Ecto neural progenitor cell (in vitro differentiated cells): ENCODE data around the gene TSPAN4.

Source experiments
- DNase-seq: peaks from one replicate; pipeline ENCODE4 v3.0.0-alpha.2; 2018; ENCODE audit warnings: low spot score

The TSPAN4 gene

DNA sequence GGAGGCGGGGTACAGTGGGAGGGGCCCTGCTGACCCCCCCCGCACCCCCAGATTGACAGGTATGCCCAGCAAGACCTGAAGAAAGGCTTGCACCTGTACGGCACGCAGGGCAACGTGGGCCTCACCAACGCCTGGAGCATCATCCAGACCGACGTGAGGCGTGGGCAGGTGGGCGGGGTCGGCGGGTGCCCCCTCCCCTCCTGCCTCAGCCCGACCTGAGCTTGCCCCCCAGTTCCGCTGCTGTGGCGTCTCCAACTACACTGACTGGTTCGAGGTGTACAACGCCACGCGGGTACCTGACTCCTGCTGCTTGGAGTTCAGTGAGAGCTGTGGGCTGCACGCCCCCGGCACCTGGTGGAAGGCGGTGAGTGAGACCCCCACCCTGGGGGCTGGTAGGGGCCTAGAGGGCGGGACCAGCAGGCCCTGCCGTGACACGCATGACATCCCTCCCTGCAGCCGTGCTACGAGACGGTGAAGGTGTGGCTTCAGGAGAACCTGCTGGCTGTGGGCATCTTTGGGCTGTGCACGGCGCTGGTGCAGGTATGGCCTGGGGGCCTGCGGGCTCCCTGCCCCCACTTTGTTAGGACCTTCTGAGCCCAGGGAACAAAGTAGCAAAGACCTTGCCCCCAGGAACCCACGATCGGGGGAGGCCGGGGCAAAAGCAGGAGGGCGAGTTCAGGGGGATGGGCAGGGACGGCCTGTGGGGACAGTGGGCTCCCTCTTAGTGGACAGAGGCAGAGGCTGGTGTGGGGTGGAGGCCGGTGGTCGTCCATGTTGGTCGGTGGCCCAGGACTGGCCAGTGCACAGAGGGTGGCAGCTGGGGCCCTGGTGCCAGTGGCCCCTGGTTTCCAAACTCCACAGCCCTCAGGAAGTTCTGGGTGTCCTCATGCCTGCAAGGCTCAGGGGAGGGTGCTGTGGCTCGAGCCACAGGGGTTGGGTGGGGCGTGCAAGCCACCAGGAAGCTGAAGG lies 23.1 kb downstream of the TSPAN4 start:
- DNase-seq = no peak

DNA sequence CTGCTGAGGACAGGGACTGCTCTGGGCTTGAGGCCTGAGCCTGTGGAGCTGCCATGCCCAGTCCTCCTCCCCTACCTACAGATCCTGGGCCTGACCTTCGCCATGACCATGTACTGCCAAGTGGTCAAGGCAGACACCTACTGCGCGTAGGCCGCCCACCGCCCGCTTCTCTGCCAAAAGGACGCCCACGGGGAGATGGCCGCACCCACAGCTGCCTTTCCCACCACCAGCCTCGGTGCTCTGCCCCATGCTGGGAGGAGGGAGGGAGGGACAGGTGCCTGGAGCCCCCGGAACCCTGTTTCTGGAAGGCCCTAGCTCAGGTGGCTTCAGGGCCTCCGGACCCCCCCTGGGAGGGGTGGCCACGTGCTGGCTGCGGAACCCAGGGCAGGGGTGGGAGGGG lies 23.8 kb downstream of the TSPAN4 start:
- no peak for DNase-seq

DNA sequence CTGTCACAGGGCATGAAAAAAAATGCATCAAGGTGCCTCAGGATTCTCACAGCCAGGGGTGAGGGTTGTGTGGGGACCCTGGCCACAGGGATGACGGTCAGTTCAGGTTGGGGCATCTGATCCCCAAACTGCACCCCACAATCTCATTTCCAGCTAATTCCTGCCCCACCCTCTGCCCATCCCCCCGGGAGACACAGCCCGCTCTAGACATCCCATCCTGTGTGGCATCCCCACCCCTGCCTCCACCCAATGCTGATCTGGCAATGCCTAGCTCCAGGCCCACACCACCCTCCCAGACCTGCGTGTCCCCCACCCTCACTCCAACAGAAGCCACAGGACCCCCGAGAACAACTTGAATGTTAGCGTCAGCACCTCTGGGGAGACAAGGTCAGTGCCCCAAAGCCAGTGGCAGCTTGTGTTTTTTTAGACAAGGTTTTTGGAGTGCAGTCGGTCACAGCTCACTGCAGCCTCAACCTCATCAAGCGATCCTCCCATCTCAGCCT lies 25.3 kb downstream of the TSPAN4 start:
- DNase-seq = no peak

DNA sequence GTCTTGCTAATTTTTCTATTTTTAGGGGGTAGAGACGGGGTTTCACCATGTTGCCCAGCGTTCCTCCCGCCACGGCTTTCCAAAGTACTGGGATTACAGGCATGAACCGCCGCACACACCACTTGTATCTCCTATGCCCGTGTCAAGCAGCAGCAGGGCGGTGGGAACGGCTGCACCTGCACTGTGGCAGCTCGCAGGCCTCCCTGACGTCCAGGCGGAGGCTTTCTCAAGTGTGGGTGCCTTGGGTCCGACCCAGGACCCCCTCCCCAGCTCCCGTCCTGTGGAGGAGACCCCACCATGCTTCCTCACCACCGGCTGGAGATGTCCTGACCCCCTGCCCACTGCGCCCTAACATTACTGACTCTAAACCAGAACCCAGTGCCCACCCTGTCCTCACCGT lies 25.7 kb downstream of the TSPAN4 start:
- DNase-seq = no peak

DNA sequence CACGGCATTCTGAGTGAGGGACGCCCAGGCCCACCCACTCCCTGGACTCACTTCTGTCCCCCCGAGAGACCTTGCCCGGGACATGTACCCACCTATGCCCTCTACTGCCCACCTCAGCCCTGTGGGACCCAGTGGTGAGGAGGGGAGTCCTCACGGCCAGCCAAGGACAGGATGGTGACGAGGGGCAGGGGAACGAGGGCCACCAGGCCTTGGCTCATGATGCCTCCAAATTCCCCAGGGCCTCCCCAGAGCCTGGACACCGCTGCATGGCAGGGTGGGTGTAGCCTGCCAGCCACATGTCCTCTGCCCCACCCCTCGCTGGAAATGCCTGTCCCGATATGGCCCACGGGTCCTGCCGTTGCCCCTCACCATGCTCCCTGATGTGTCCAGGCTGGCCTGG lies 26.1 kb downstream of the TSPAN4 start:
- DNase-seq = no peak

DNA sequence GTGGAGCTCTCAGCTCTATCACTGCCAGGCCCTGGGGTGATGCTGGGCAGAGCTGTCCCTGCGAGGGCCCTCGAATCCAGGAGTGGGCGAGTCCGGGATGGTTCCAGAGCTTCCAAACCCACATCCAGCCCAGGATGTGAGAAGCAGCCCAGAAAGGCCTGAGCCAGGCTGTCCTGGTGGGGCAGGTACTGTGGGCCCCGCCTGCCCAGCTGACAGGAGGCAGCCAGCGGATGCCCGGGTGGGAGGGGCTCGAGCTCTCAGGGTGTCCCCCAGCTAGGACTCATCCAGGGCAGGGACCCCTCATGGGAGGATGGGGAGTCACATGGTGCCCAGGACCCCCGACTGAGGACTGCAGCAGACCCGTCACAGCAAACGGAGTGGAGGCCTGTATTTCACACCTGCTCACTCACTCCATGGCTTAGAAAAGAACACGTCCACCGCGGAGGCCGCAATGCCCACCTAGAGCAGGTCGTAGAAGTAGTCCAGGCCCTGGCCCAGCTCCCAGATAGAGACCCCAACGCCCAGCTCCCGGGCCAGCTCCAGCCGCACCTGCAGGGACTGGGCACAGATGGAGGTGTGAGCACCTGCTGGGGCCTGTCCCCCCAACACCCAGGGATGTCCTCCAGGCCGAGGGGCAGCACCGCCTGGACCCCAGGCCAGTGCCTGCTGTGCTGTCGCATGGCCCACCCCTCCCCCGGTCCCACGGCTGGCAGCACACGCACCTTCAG lies 26.9 kb downstream of the TSPAN4 start:
- DNase-seq = no peak

DNA sequence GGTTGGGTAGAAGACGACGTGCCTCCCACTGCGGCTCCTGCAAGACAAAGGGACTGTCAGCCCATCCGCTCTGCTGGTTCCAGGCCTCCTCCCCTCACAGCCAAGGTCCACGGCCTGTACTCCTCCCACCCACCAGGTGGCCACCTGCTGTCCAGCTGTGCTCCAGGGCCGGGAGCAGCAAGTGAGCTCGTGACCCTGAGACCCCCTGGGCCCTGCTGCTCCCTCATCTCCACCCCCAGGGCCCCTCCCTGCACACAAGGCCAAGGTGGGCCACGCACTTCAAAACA lies 27.4 kb downstream of the TSPAN4 start:
- no peak for DNase-seq

DNA sequence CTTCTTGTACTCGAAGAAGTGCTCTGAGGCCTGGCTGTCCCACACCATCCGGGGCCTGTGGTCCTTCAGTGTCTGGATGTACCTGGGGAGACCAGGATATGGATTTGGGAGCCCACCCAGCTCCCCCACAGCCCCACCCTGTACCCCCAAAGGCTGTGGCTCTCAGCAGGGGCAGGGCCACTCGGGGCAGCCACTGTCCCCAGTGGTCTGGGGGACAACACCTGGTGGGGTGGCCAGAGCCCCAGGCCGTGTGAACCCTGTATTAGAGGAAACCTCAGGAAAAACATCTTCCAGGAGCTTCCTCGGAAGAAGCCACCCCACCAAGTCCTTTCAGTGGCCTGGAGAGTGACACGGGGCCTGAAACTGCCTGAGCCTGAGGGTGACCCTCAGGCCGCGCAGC lies 27.8 kb downstream of the TSPAN4 start:
- no peak for DNase-seq

DNA sequence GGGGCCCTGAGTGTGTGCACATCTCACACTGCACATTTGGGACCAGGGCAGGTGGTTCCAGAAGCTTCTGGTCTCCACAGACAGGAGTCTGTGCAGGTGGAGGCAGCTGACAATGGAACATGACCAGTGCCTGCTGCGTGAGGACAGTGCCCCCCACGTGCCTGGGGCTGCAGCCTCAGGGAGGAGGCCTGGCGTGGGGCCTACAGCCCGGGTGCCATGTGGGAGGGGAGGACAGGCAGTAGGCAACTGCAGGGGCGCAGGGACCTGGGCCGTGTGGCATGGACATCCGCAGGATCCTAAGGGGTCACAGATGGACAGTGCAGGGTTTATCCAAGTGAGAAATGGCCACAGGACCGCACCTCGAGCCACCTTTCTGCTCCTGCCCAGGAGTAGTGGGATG lies 28.8 kb downstream of the TSPAN4 start:
- DNase-seq = no peak

DNA sequence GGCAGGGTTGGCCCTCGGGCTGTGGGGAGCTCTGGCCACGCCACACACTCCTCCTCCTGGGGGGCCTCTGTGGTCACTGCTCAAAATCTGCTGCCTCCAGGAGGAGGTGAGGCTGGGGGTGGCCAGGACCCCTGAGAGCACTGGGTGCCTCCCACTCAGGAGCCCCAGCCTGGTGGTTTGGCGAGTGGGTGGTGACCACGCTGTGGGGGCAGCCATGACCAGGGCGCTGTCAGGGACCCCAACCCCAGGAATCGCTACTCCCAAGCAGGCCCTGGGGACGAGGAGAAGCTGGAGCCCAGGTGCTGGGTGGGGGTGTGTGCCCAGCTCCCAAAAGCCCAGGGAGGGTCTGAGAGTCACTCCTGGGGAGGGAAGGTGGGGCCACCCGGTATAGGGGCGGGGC lies 30.1 kb downstream of the TSPAN4 start:
- DNase-seq = no peak

DNA sequence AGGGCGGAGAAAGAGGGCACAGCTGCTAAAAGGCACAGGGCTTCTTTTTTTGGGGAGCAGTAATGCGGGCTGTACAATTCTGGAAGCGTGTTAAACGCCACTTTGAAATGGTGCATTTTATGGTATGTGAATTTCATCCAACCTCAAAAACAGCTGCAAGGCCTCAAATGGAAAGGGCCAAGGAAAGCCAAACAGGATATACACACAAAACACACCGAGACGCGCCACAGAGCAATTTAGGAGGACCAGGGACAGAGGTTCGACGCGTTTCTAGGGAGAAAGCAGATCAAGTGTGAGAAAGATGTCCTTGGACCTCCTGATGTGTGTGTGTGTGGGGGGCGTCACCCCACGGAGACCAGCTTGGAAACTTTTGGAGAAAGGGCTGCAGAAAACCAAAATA lies 31.1 kb downstream of the TSPAN4 start:
- no peak for DNase-seq

DNA sequence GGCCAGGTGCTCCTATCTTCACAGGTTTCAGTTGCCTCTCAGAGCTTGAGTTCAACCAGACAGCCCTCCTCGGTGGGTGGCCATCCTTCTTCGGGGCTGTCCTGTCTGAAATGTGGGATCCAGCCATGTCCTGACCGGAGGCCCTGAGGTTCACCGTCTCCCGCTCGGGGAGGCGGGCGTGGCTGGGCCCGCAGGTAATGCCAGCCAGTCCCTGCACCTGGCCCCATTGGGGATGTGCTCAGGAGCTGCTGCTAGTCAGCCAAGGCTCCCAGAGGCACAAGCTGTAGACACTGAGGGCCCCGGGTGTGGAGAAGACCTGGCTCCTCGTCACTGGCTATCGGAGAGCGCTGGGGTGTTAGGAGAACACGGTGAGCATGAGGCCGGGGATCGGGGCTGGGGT lies 32.6 kb downstream of the TSPAN4 start:
- DNase-seq = no peak

DNA sequence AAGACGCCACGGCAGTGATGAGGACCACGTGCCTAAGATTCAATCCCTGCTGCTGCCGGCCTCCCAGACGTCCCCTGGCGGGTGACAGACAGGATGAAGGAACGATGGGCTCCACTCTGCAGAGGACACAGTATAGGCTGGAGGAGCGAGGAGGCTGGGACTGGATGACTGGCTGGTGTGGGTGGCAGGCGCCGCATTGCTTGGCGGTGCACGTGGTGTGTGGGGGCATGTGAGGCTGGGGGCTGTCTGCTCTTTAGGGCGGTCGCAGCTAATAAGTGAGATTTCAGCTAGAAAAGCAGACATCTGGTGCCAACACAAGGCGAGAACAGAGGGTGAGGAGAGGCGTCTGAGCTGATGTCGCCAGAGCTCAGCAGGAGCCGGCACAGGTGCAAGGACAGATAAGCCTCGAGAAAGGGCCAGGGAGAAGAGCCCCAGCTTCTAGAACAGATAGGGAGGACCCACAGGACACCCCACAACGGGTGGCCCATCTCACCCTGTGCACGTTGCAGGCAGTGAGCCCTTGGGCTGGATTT lies 33.2 kb downstream of the TSPAN4 start:
- no peak for DNase-seq

DNA sequence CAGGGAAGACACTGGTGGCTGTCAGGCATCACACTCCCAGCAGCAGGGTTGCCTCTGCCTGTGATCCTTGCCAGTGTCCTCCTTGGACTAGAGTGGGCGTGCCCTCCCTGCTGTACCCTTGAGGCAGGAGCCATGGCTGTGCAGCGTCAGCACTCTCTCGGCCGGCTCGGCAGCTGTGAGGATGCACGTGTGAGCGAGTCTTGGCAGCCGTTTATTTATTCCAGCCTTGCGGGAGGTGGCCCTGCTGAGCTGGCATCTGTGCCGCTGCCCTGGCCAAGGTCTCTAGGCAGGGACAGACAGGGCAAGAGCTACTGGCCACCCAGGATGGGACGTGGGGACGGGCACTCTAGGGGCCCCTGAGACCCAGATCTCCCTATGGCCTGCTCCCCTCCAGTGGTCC lies 33.9 kb downstream of the TSPAN4 start:
- no peak for DNase-seq

DNA sequence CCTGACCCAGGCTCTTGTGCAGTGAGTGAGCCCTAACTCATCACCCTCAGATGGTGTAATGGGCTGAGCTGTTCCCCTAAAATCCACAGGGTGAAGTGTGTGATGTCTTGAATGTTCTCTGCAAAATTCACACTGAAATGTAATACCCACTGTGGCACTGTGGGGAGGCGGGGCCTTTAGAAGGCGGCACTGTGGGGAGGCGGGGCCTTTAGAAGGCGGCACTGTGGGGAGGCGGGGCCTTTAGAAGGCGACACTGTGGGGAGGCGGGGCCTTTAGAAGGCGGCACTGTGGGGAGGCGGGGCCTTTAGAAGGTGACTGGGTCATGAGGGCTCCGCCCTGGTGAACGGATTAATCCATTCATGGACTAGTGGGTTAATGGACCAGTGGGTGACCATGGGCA lies 34.9 kb downstream of the TSPAN4 start:
- DNase-seq = no peak

DNA sequence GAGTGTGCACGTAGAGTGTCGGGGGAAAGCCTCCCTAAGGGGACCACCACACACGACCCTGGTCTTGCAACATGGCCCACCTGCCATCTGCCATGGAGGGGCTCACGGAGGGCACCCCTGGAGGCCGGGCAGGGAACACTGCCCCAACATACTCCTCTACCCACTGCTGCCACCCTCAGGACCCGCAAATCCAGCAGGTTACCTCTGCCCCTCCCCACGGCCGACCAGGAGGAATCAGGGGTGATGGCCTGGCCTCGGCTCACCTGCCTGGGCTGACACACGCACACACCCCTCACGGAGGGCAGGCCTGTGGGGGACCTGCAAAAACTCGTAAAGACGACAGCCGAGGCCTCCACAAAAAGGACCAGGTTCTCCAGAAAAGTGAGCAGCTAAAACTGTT lies 37.8 kb downstream of the TSPAN4 start:
- no peak for DNase-seq

DNA sequence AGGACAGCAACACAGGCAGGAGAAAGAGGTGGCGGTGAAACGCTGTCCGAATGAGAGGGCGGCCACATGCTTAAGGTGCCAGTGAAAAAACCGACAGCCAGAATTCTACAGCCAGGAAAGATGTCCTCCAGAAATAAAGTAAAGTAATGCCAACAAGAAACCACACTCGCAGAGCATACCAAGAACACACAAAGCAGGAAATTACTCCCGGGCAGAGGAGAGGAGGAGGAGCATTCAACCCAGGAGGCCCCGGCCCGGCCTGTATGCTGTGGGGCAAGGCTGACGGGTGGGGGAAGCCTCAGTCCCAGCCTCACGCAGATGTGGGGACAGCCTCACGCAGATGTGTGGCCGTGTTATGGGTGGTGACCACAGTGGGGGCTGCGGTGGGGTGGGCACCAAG lies 39.9 kb downstream of the TSPAN4 start:
- DNase-seq = no peak

DNA sequence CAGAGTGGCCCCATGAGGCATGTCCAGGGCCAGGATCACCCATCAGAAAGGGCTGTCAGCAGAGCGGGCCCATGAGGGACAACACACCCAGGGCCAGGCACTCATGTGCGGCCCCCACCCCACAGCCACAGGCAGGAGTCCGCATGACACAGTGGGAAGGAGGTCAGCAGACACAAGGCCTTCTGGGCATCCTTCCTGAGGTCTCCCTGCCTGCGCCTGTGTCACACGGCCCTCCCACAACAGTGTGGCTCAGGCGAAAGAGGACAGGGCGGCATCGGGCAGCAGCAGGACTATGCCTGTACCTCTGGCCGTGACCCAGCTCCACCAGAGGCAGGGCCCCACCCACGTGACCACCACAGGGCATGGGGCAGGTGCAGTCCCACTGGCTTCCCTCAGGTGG lies 40.9 kb downstream of the TSPAN4 start:
- DNase-seq = no peak

DNA sequence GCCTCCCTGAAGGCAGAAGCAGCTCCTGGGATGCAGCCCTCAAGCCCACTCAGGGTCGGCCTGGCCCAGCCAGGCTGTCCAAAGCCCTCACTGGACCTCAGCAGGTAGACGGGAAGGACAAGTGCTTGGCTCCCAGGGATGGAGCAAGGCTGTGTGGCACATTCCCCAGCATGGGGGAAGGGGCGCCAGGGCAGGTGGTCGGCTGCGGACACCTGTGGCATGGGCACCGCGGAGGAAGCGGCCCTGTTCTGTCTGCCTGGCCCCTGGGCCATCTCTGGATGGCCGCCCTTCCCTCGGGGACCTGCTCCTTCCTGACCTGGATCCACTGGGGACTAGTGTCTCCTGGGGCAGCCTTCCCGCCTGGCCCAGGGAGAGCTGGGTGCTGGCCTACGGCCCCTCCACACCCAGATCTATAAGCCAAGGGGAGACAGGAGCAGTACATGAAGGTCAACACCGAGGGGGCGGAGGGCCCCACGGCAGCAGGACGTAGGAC lies 42.0 kb downstream of the TSPAN4 start:
- no peak for DNase-seq

DNA sequence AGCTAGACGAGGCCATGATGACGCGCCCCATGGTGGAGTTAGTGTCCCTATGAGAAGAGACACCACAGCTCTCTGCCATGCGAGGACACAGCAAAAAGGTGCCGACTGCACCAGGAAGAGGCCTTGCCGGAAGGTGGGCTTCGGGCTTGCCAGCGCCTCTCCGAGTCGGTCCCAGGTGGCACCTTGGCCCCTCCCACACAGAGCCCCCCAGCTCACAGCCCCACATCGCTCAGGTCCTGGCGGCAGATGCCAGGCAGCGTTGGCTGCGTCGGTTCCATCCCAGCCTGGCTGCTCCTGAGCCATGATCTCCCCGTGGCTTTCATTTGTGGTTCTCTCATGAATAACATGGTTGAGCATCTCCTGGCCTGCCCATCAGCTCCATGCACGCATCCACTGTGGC lies 43.9 kb downstream of the TSPAN4 start:
- DNase-seq = no peak

DNA sequence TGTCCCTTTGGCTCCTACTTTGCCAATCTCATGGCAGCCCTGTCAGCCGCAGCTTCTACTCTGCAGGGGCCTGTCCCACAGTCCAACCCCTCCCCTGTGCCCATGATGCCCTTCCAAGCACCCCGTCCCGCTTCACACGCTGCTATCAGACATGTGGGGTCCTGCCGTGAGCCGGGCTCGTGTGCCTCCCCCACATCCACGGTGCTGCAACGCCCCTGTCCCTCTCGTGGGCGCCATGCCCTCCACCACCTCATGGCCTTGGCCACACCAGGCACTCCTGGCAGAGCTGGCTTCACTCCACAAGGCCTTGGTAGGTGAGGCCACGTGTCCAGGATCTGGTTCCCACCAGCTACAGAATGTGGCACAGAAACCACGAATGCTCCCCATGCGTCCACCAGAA lies 44.9 kb downstream of the TSPAN4 start:
- no peak for DNase-seq

DNA sequence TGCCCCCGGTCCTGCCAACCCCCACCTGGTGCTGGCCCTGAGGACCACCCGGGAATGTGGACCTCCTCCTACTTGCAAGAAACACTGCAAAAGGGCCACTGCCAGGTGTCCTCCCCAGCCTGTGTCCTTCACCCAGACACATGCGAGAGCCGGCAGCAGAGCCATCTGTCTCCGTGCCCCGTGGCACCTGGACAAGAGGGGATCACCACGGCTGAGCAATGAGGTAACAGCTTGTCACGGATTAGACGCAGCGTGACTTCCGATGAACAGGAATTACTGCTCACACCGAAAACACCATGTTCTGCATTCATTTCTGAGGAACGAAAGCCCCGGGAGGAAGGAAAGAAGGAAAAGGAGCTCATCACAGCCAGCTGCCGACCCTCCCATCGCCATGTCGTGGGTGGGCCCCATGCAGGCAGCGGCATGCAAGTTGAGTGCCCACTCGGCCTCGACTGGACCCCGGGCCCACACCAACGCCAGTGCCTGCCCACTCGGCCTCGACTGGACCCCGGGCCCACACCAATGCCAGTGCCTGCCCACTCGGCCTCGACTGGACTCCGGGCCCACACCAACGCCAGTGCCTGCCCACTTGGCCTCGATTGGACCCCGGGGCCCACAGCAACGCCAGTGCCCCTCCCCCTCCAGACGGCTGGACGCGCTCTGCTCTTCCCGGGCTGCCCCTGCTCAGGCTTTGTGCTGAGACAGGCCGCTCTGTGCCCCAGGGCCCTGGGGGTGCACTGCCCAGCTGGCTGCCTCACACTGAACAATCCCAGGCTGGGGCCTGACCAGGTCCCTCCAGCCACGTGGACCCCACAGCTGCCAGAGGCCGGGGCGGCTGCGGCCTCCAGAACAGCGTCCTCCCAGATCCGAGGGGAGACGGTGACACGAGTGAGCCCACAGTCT lies 45.9 kb downstream of the TSPAN4 start:
- no peak for DNase-seq
